Glutamatergic neuron (in vitro differentiated cells): ENCODE measurements around the gene NAV2. TPM values are rescaled to one million over a fixed set of nuclear protein-coding genes. Genes with fewer than 3 reads are reported as not detected.

ENCODE experiments used
- DNase-seq: peaks from one replicate; pipeline ENCODE4 v3.0.0; 2022
- H3K27ac Mint-ChIP-seq: one replicate; pipeline ENCODE4 v1.8.0; 2020; ENCODE audit warnings: mild to moderate bottlenecking, mixed read lengths, inconsistent platforms; ENCODE audit not compliant: unreplicated experiment
- H3K27me3 Mint-ChIP-seq: one replicate; pipeline ENCODE4 v1.8.0; 2020; ENCODE audit warnings: mild to moderate bottlenecking, moderate library complexity, mixed read lengths, inconsistent platforms; ENCODE audit not compliant: unreplicated experiment
- H3K36me3 Mint-ChIP-seq: one replicate; pipeline ENCODE4 v1.8.0; 2020; ENCODE audit warnings: mild to moderate bottlenecking, mixed read lengths, inconsistent platforms; ENCODE audit not compliant: unreplicated experiment
- H3K4me1 Mint-ChIP-seq: one replicate; pipeline ENCODE4 v1.8.0; 2020; ENCODE audit warnings: mild to moderate bottlenecking, low read depth, mixed read lengths, inconsistent platforms; ENCODE audit not compliant: unreplicated experiment
- H3K4me3 Mint-ChIP-seq: one replicate; pipeline ENCODE4 v1.8.0; 2020; ENCODE audit warnings: mild to moderate bottlenecking, mixed read lengths, inconsistent platforms; ENCODE audit not compliant: unreplicated experiment
- H3K9me3 Mint-ChIP-seq: one replicate; pipeline ENCODE4 v1.8.0; 2020; ENCODE audit warnings: mild to moderate bottlenecking, moderate library complexity, mixed read lengths, inconsistent platforms; ENCODE audit not compliant: unreplicated experiment
- total RNA-seq: library from RNA; stranded (reverse); fragmentation: NEBNext Ultra II Directional; extraction: Animal tissue kit (Norgen Biotek cat#: 25700); gene quantifications from one replicate; pipeline ENCODE4 v1.2.1, GENCODE V29; 2021; ENCODE audit not compliant: unreplicated experiment
- TF ChIP-seq, protein P1 (sequence below): fragments of 200-600 bp; sonication (generic); IDR thresholded peaks from one replicate; pipeline ENCODE4 v1.5.0; 2021; ENCODE audit not compliant: partially characterized antibody, unreplicated experiment

The NAV2 gene
- total RNA-seq, 1 donor from 2014 or later: 117 TPM

DNA sequence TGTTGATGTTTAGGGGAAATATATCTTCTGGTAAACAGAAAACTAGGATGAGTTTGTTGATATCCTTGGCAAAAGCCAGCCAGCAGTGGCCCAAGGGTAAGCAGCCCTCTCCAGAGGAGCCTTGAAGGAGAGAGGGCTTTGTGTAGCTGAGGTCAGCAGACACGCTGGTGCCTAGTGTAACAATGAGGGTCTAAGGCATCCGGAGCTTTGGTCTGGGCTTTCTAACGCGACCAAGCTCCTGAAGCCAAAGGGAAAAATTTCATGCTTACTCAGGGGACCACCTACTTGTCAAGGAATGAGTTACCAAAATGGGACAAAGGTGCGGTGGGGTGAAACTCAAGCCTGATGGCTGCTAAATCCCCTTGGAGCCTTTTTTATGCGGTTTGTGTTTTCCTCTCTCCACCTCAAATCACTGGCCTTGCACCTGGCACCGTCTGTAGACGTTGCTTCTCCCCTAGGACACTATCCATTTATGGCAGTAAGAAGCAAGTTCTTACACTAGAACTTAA lies 312.7 kb downstream of the NAV2 start:
- H3K27me3 Mint-ChIP-seq: peaks cover 10% of the 10 kb centered on the region
- peaks cover 7% of the 10 kb centered on the region for H3K9me3 Mint-ChIP-seq
- TF ChIP-seq, protein P1, sequence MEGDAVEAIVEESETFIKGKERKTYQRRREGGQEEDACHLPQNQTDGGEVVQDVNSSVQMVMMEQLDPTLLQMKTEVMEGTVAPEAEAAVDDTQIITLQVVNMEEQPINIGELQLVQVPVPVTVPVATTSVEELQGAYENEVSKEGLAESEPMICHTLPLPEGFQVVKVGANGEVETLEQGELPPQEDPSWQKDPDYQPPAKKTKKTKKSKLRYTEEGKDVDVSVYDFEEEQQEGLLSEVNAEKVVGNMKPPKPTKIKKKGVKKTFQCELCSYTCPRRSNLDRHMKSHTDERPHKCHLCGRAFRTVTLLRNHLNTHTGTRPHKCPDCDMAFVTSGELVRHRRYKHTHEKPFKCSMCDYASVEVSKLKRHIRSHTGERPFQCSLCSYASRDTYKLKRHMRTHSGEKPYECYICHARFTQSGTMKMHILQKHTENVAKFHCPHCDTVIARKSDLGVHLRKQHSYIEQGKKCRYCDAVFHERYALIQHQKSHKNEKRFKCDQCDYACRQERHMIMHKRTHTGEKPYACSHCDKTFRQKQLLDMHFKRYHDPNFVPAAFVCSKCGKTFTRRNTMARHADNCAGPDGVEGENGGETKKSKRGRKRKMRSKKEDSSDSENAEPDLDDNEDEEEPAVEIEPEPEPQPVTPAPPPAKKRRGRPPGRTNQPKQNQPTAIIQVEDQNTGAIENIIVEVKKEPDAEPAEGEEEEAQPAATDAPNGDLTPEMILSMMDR: no peak
- H3K36me3 Mint-ChIP-seq: no peaks in the 10 kb centered on the region
- H3K4me1 Mint-ChIP-seq: peaks cover 32% of the 10 kb centered on the region
- DNase-seq: no peak
- H3K27ac Mint-ChIP-seq: no peak overlapping the region
- no peak overlapping the region for H3K4me3 Mint-ChIP-seq

DNA sequence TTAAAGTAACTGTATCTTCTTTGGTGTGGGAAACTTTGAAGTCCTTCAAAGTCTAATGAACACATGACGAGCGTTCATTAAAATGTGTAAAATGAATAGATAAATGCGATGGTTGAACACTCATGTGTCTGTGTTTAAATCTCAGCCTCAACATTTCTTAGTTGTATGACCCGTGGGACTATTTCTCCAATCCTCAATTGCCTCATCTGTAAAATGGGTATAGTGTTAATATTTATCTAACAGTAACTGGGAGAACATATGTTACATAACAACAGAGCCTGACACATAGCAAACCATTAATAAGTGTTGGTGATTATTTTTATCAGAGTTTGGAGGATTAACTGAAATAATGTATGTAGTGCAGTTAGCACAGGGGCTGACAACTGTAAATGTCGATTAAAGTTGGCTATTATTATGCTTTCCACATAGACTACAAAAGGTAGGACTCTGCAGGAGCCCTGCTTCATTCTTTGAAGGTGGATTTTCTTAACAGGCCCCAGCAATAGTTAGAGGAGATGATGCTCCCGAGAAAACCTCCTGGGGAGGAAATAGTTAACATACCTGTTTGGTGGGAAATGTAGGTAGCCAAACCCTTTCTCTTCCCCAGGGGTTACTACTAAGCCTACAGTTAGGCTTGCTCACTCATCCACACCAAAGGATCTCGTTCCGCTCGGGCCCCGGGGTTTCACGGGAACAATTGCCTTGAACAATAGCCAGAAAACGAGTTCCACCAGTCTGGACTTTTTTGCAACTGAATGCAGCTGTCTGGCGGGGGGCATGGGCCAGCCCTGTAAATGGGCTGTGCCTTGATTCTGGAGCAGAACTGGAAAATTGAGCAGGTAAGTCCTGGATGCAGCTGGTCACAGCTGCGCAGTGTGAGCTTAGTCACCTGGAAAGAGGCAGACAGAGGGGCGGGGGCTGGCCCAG lies 314.3 kb downstream of the NAV2 start:
- peaks cover 7% of the 10 kb centered on the region for H3K9me3 Mint-ChIP-seq
- peaks cover 32% of the 10 kb centered on the region for H3K4me1 Mint-ChIP-seq
- H3K36me3 Mint-ChIP-seq: no peaks in the 10 kb centered on the region
- DNase-seq: peak; percentile 30
- H3K27me3 Mint-ChIP-seq: peaks cover 7% of the 10 kb centered on the region
- no peak overlapping the region for H3K4me3 Mint-ChIP-seq
- TF ChIP-seq, protein P1: no peak
- no peak overlapping the region for H3K27ac Mint-ChIP-seq

DNA sequence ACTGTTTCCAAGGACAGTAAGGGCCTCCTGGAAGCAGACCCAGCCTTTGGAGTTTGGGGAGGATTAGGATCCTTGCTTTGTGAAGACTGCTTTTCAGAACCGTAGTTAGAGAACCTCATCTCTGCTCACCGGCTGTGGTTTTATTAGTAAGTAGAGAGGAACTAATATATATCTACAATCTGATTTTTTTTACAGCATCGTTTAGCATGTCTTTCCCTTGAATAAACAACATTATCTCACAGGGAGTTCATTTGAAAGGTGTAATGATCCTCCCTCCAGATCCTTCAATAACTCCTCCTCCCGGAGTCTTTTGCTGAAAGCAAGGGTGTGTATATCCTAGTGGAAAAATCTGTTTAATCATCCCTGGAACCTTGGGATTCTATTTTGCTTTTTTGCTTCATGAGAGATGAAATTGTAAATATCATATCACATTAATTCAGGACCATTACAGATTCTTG lies 314.9 kb downstream of the NAV2 start:
- no peaks in the 10 kb centered on the region for H3K36me3 Mint-ChIP-seq
- peaks cover 7% of the 10 kb centered on the region for H3K27me3 Mint-ChIP-seq
- TF ChIP-seq, protein P1: no peak
- peaks cover 30% of the 10 kb centered on the region for H3K4me1 Mint-ChIP-seq
- H3K27ac Mint-ChIP-seq: no peak overlapping the region
- H3K9me3 Mint-ChIP-seq: peaks cover 7% of the 10 kb centered on the region
- no peak for DNase-seq
- peak overlapping the region; percentile 30 for H3K4me3 Mint-ChIP-seq

DNA sequence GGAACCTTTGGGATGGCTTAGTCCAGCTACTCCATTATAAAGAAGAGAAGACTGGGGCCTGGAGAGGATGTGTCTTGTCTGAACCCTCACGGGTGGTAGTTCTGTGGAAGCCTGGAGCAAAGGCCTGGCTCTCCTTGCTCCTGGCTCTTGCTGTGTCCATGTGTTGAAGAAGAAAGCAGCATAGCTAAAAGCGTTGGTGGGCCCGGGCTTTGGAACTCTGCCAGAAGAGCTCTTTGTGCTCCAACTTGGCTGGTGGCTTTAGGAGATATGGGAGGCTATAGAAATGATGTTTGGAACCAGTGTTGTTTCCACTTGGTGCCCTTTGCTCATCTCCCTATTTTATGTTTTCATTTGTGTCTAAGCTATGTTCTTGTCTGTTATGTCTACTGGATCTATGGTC lies 316.6 kb downstream of the NAV2 start:
- Mint-ChIP-seq H3K36me3 (no peaks in the 10 kb centered on the region), H3K9me3 (peaks cover 7% of the 10 kb centered on the region), H3K27me3 (peaks cover 9% of the 10 kb centered on the region), H3K27ac (no peak overlapping the region), H3K4me3 (no peak overlapping the region), H3K4me1 (peaks cover 28% of the 10 kb centered on the region)
- DNase-seq: no peak
- TF ChIP-seq, protein P1: no peak

DNA sequence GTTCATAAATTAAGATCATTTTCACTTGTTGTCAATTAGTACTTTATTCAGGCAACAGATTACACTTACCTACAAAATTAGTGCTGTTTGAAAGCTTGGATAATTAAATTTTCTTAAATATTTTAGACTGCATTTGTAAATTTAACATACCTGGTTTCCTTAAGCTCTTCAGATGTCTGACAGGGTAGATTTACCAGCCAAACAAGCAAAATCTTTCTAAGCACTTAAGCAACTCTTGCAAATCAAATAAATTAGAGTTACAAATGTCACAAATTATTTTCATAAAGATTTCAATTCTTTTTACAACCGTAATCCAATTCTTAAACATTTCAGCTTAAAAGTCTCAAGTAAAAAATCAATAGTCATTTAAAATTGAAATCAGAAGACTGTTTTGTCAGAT lies 317.8 kb downstream of the NAV2 start:
- Mint-ChIP-seq H3K27ac (no peak overlapping the region), H3K36me3 (no peaks in the 10 kb centered on the region), H3K4me3 (no peak overlapping the region), H3K9me3 (peaks cover 10% of the 10 kb centered on the region), H3K4me1 (peaks cover 38% of the 10 kb centered on the region), H3K27me3 (peaks cover 12% of the 10 kb centered on the region)
- DNase-seq: no peak
- TF ChIP-seq, protein P1: no peak
